HG03108 (cell line): ENCODE results near the gene RNF145.

ENCODE experiments used
- ATAC-seq: cut with Tn5 transposase; IDR thresholded peaks from one replicate; pipeline ENCODE4 v1.9.1; 2021; ENCODE audit warnings: moderate library complexity; ENCODE audit not compliant: unreplicated experiment

The RNF145 gene

DNA sequence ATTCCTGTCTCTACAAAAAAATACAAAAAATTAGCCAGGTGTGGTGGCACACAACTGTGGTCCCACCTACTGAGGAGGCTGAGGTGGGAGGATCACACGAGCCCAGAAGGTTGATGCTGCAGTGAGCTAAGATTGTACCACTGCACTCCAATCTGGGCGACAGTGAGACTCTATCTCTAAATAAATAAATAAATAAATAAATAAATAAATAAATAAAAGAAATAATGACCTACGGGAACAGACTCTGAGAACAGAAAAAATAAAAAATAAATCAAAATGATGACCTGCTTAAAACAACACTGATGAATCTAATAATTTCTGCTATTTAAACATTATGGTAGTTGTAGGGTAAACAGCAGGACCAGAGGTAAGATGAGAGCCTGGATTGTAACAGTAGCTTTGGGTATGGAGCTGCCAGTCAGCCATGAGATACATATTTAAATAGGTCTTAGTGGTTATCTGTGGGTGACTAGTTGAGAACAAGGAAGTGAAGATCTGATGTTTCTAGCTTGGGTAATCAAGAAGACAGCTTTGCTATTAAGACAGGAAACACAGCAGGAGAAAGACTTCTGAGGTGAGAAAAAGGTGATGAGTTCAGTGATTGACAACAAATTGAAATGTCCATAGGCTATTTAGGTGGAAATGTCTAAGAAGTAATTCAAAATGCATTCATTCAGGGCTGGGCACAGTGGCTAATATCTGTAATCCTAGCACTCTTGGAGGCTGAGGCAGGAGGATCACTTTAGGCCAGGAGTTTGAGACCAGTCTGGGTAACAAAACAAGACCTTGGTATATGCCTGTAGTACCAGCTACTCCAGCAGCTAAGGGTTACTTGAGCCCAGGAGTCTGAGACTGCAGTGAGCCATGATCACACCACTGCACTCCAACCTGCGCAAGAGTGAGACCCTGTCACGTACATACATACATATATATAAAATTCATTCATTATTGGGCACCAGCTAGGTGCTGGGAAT is 11.0 kb downstream of the RNF145 start:
- peak; percentile 89 for ATAC-seq

- ATAC-seq: no peak
These were observed 13.6 kb downstream of the RNF145 start for GRCh38 chr5:159195775-159196174.

- no peak for ATAC-seq
These were observed 19.2 kb downstream of the RNF145 start for GRCh38 chr5:159190170-159190569.

GRCh38 chr5:159189310-159189709 is 20.0 kb downstream of the RNF145 start:
- ATAC-seq: no peak

- no peak for ATAC-seq
These were observed 21.6 kb downstream of the RNF145 start for GRCh38 chr5:159187719-159188118.

- ATAC-seq: no peak
These were observed 23.0 kb downstream of the RNF145 start for GRCh38 chr5:159186319-159186718.

- ATAC-seq: no peak
These were observed 23.6 kb downstream of the RNF145 start for GRCh38 chr5:159185773-159186172.

DNA sequence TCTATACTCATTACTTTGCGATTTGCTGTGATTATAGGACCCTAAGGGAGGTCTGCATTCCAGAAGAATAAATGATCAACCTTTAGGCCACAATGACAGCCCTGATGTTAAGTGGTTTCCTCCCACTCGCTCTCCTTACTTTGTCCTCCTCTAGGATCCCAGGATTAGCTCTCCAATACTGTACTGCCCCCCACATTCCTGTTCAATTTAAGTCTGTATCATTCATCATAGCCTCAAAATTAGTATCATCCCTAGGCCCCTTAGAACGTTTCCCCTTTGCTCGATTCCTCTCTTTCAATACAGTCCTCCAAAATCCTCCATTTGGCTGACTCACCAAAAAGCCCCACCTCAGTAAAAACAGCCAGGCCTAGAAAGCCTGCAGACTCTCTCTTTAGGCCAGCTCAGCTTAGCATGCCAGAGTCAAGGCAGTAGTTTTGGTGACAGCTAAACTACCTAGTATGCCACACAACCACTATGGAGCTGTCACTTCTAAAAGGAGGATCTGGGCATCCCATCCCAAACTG is 24.4 kb downstream of the RNF145 start:
- peak; percentile 35 for ATAC-seq

DNA sequence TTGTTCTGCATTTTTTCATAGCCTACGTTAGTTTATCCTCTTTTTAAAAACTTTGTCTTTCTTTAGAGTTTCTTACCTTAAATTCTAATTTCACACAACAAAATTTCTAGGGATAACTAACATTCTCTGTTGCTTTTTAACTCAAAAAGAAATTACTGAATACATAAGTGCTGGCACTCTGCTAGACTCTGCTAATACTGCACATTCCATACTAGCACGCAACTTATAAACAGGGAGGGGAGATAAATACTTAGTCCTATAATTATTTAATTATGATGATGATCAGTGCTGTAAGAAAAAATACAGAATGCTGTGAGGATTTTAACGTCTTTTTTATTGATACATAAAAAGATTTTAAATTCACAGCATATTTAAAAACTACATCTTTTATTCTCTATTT is 25.1 kb downstream of the RNF145 start:
- no peak for ATAC-seq

DNA sequence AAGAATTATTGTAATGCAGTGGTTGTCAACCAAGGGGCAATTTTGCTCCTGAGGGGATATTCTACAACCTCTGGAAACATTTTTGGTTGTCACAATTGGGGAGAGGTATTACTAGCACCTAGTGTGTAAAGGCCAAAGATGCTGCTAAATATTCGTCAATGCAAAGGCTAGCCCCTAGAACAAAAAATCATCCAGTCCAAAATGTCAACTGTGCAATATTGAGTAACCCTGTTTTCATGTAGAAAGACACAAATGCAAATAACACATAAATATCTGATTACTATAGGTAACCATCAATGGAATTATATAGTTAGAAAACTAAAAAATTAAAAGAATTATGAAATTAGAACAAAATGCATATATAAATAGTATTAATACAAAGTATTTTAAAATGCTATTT is 26.1 kb downstream of the RNF145 start:
- ATAC-seq: no peak

- no peak for ATAC-seq
These were observed 26.7 kb downstream of the RNF145 start for GRCh38 chr5:159182691-159183090.

GRCh38 chr5:159181651-159182050 is 27.7 kb downstream of the RNF145 start:
- no peak for ATAC-seq

DNA sequence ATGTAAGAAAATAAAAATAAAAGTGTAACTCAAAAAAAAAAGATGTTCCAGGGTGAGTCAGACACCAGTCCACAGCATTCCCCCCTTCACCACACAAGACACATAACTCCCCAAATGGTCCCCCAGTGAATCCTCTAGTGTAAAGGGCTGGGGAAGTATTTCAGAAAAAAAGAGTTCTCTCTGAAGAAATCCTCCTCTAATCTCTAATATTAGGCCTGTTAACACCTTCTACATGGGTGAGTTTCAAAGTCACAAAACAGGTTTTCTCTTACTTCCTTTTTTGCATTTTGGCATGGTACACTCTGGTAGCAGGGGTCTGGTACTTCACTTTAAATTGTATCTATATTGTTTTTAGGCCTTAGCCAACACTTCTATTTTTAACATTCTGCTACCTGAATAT is 28.2 kb downstream of the RNF145 start:
- no peak for ATAC-seq

GRCh38 chr5:159179529-159180305 is 29.6 kb downstream of the RNF145 start:
- ATAC-seq: no peak

DNA sequence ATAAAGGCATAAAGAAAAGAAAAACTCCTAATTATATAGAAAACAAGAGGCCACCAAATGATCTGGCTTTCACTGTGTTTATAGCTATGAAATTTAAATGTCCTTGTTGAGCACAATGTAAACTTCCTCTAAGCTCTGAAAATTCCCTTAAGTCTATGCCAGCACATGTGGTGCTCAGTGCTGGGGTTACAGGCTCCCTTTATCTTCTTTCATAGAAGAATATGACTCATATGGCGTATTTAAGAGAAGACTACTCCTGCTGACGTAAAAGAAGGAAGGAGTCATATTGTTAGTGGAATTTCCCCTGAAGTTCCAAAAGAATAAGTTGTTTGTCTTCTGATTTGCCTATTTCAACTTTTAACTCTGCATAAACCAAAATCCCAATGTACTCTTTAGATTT is 30.4 kb downstream of the RNF145 start:
- peak; percentile 57 for ATAC-seq

DNA sequence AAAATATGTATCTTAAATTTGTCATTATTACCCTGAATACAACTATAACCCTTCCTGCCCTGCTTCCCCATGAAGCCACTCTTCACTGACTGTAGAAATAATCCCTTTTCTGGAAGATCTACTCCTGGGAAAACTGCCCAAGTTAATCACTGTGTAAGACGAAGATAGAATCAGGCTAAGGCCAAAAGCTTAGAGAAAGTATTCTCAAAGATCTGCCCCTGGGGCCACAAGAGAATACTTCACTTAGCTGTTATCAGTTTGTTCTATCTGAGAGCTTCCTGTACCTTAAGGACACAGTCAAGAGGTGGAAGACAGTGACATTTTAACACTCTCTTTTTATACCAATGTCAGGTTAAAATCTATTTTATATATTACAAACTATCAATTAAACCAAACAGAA is 33.8 kb downstream of the RNF145 start:
- ATAC-seq: no peak

DNA sequence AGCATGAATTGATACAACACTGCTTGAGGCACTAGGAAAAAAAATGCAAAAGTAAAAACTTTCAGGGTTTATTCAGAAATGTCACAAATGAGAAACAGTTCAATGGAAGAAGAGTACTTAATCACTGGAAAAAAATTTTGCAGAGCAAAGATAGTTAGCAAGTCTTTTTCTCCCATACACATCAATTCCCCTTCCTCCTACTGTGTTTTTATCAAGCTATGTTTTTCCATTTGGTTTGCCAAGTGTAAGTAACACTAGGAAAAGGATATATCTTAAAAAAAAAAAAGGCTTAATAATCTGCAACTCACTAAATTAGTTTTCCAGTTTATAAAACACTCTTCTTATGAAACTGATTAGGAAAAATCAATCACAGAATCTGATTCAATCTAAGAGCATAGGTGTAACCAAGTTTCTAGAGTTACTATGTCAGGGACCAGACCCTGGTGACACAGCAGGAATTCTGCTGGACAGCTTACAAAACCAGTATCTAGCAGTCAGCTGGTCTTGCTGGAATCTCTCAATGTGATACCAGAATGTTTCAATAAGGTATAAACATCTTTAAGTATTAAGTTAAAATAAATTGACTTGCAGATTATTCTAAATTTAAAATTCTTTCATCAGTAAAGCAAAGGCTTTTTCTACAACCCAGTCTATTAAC is 34.7 kb downstream of the RNF145 start:
- no peak for ATAC-seq

GRCh38 chr5:159171274-159171673 is 38.1 kb downstream of the RNF145 start:
- no peak for ATAC-seq

GRCh38 chr5:159170021-159170420 is 39.3 kb downstream of the RNF145 start:
- ATAC-seq: no peak

- no peak for ATAC-seq
These were observed 42.9 kb downstream of the RNF145 start for GRCh38 chr5:159166416-159166815.

DNA sequence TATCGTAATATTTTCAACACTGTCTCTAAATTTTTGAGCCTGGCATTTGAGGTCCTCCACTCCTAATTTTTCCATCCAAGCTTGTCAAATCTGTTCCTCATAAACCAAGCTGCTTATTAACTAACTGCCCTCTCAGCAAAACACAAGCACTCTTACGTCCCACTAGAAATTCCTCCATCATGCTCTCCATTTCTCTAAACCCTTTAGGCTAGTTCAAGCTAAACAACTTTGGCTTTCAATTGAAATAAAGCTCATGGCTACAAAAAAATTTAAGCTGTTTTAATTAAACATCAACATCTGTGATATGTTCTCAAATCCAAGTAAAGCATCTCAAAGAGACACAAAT is 45.7 kb downstream of the RNF145 start:
- ATAC-seq: no peak
